Stomach (tissue), 9 donors: ENCODE measurements around the gene MT1M. TPM values are rescaled to one million over a fixed set of nuclear protein-coding genes. Genes with fewer than 3 reads are reported as not detected.

Experiments
- DNase-seq, 2 donors: peaks; one replicate each; pipeline versions ENCODE4 v3.0.0 to v3.0.0-alpha.2; 2013 to 2019
- H3K27ac ChIP-seq, 5 donors: fragments of 200-600 bp in 4 of 5; sonication (generic) in 4 of 5; one replicate each; pipeline ENCODE4 v1.5.1; 2013 to 2019; ENCODE audit warnings: mild to moderate bottlenecking in 1 of 5, moderate library complexity in 1 of 5
- H3K27me3 ChIP-seq, 3 donors: fragments of 200-600 bp; sonication (generic); one replicate each; pipeline ENCODE4 v1.5.1; 2017 to 2019; ENCODE audit warnings: mixed run types in 1 of 3
- H3K36me3 ChIP-seq, 4 donors: fragments of 200-600 bp; sonication (generic); 1 replicate in 3 of 4; 2 replicates in 1 of 4; pipeline ENCODE4 v1.5.1; 2016 to 2019
- H3K4me1 ChIP-seq, 4 donors: fragments of 200-600 bp; sonication (generic); one replicate each; pipeline ENCODE4 v1.5.1; 2016 to 2019
- H3K4me3 ChIP-seq, 4 donors: fragments of 200-600 bp; sonication (generic) in 3 of 4; one replicate each; pipeline ENCODE4 v1.5.1; 2016 to 2019; ENCODE audit warnings: mild to moderate bottlenecking in 1 of 4
- H3K9me3 ChIP-seq, 4 donors: fragments of 200-600 bp; sonication (generic); one replicate each; pipeline ENCODE4 v1.5.1; 2016 to 2019
- CTCF ChIP-seq, 7 experiments: fragments of 450-650 bp in 4 of 7; fragments of 200-600 bp in 3 of 7; sonication (generic) in 3 of 7; IDR thresholded peaks; one replicate each; pipeline ENCODE4 v1.5.1; 2016 to 2019; ENCODE audit warnings: antibody characterized with exemption in 7 of 7, control low read depth in 2 of 7, mild to moderate bottlenecking in 1 of 7
- EP300 ChIP-seq: sonication (generic); formaldehyde crosslinking; IDR thresholded peaks from one replicate; pipeline ENCODE4 v1.6.1; 2017; ENCODE audit warnings: antibody characterized with exemption
- POLR2A ChIP-seq, 4 donors: fragments of 450-650 bp; IDR thresholded peaks; one replicate each; pipeline ENCODE4 v1.6.1; 2016; ENCODE audit warnings: antibody characterized with exemption in 4 of 4, control low read depth in 2 of 4, mild to moderate bottlenecking in 1 of 4, moderate library complexity in 1 of 4
- POLR2AphosphoS5 ChIP-seq, 3 donors: sonication (generic); formaldehyde crosslinking; IDR thresholded peaks; one replicate each; pipeline ENCODE4 v1.6.1; 2016; ENCODE audit warnings: antibody characterized with exemption in 3 of 3
- WGBS, 5 donors: extraction: QIAGEN DNeasy Blood & Tissue Kit in 3 of 5; methylation state at CpG; one replicate each; pipeline versions ENCODE4 v1.1.5 to v1.1.7; 2013 to 2018; 5-methylcytosine and 5-hydroxymethylcytosine counted together
- intact Hi-C: fragments of 100-400 bp; cut with DNase I; formaldehyde crosslinking; loops from one replicate; pipeline ENCODE4 v1.15.1; 2023; ENCODE audit warnings: low total_unique reads
- polyA plus RNA-seq, 3 donors: library from polyadenylated mRNA; stranded (reverse); fragments of 200-250 nt; gene quantifications; one replicate each; pipeline ENCODE4 v1.2.3, GENCODE V29; 2013
- total RNA-seq, 5 donors: library from RNA; depleted of rRNA; stranded (reverse); fragments of >200 nt; gene quantifications; one replicate each; pipeline versions ENCODE4 v1.1.0 to v1.2.3, GENCODE V29; 2014 to 2016
- donor health status: healthy with polysubstance abuse.
- donor health status: Bipolar disorder and iron deficiency.
- donor health status: healthy.

The MT1M gene
- total and polyA plus RNA-seq, 8 donors: 5.2 to 155 (median 57.4) TPM; not detected in 1

GRCh38 chr16:56625943-56626654 lies 6.4 kb upstream of the MT1M start:
- peak in 2 of 3 donors; percentile 1 to 71 for TF ChIP-seq POLR2AphosphoS5 (IDR thresholded peaks at IDR 0.05)
- TF ChIP-seq POLR2A (IDR thresholded peaks at IDR 0.05): no peak
- WGBS, 5 donors: 10 to 20% (median 15%) methylated on average over 12 to 16 of the region's 16 CpGs
- H3K27me3 ChIP-seq: peaks cover 0 to 9% (median 0%) of the 10 kb centered on the region in 3 donors

GRCh38 chr16:56626685-56627084 lies 5.8 kb upstream of the MT1M start:
- DNase-seq: no peak
- intact Hi-C loops: no loop called here
- H3K4me3 ChIP-seq: peak overlapping the region; percentile 56 to 67 (median 60)
- no peak for TF ChIP-seq EP300
- TF ChIP-seq POLR2AphosphoS5 (IDR thresholded peaks at IDR 0.05): no peak
- no peak for TF ChIP-seq CTCF (IDR thresholded peaks at IDR 0.05)
- no peak for TF ChIP-seq POLR2A (IDR thresholded peaks at IDR 0.05)
- H3K36me3 ChIP-seq: no peaks in the 10 kb centered on the region
- H3K9me3 ChIP-seq: no peaks in the 10 kb centered on the region
- 18 to 60% (median 28%) methylated on average over 4 to 7 of the region's 7 CpGs for WGBS, 5 donors
- H3K4me1 ChIP-seq: peaks cover 11 to 27% (median 16%) of the 10 kb centered on the region in 4 donors
- peak overlapping the region; percentile 89 to 97 (median 94) for H3K27ac ChIP-seq
- H3K27me3 ChIP-seq: peaks cover 0 to 11% (median 0%) of the 10 kb centered on the region in 3 donors

More at GRCh38 chr16:56625943-56626654, 6.4 kb upstream of the MT1M start:
- H3K36me3 ChIP-seq: no peaks in the 10 kb centered on the region
- peak overlapping the region; percentile 89 to 97 (median 94) for H3K27ac ChIP-seq
- intact Hi-C loops: no loop called here
- H3K4me3 ChIP-seq: peak overlapping the region; percentile 56 to 67 (median 60)
- H3K4me1 ChIP-seq: peaks cover 10 to 25% (median 16%) of the 10 kb centered on the region in 4 donors
- DNase-seq: no peak
- no peaks in the 10 kb centered on the region for H3K9me3 ChIP-seq

DNA sequence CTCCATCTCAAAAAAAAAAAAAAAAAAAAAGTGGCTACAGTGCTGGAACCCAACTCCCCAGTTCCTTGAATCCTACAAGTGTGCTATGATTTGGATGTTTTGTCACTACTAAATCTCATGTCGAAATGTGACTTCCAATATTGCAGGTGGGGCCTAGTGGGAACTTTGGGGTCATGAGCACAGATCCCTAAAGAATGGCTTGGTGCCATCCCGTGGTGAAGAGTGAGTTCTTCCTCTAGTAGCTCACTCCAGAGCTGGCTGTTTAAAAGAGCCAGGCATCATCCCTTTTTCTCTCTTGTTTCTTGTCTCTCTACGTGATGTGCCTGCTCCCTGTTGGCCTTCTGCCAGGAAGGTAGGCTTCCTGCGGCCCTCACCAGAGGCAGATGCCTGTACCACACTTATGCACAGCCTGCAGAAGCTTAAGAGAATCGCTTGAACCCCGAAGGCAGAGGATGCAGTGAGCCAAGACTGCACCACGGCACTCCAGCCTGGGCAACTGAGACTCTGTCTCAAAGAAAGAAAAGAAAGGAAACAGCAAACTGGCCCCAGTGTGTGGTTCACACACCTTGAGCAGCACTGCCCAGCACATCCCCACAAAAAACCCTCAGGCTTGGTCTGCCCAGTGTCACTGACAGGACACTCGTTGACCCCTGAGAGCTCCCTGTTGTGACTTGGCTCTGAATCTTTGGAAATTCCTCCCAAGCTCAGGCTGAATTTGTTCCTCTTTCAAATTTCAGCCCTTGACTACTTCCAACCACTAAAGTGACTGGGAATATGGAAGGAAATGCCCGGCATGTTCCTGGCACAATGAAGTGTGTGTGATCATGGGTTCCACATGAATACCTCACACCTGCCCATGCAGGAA lies 3.7 kb upstream of the MT1M start:
- TF ChIP-seq POLR2AphosphoS5 (IDR thresholded peaks at IDR 0.05): no peak
- no peak for TF ChIP-seq EP300
- no peak for TF ChIP-seq CTCF (IDR thresholded peaks at IDR 0.05)
- no peak for TF ChIP-seq POLR2A (IDR thresholded peaks at IDR 0.05)
- Histone ChIP-seq H3K9me3 (no peaks in the 10 kb centered on the region), H3K27ac (peak overlapping the region; percentile 25 to 97 (median 94)), H3K4me1 (peaks cover 20 to 45% (median 28%) of the 10 kb centered on the region in 4 donors), H3K27me3 (peaks cover 0 to 31% (median 5%) of the 10 kb centered on the region in 3 donors), H3K36me3 (no peaks in the 10 kb centered on the region), H3K4me3 (no peak overlapping the region)
- no peak for DNase-seq
- intact Hi-C loops: no loop called here
- 63 to 74% (median 68%) methylated on average over 9 of the region's 9 CpGs for WGBS, 5 donors

DNA sequence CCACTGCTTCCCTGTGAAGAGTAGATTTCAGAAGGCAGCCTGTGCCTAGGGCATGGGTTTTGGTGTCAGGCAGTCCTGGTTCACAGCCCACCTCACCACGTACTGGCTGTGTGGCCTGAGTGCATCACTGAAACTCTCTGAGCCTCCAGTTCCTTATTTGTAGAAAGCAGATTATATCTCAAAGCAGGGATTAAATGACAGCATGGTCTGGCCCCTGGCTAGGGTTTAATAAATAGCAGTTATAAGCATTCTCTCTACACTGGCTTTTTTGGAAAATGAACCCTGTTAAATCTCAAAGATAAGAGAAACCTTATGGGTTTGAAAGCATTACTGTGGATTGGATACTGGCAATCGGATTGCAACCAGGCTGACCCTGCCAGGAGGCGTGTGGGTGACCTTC lies 2.9 kb upstream of the MT1M start:
- peaks cover 0 to 35% (median 5%) of the 10 kb centered on the region in 3 donors for H3K27me3 ChIP-seq
- H3K4me1 ChIP-seq: peaks cover 20 to 46% (median 28%) of the 10 kb centered on the region in 4 donors
- 58 to 89% (median 82%) methylated on average over 2 to 3 of the region's 3 CpGs for WGBS, 5 donors
- no peaks in the 10 kb centered on the region for H3K36me3 ChIP-seq
- TF ChIP-seq CTCF (IDR thresholded peaks at IDR 0.05) (no peak), POLR2A (IDR thresholded peaks at IDR 0.05) (no peak), EP300 (no peak), POLR2AphosphoS5 (IDR thresholded peaks at IDR 0.05) (no peak)
- no peak for DNase-seq
- H3K9me3 ChIP-seq: no peaks in the 10 kb centered on the region
- no peak overlapping the region for H3K4me3 ChIP-seq
- intact Hi-C loops: no loop called here
- H3K27ac ChIP-seq: peak overlapping the region in 4 of 5 donors; percentile 27 to 97 (median 70)
